Measurements from ENCODE around the gene CAMKK2. TPM values are rescaled to one million over a fixed set of nuclear protein-coding genes. Genes with fewer than 3 reads are reported as not detected.

The CAMKK2 gene
- total RNA-seq, 4 donors from 2014 or later, result 17.5 to 155 (median 47.7) TPM

GRCh38 chr12:121264135-121264534 is 32.4 kb downstream of the CAMKK2 start:
- no peak overlapping the region for H3K4me3 ChIP-seq
- 95% methylated on average over 8 of the region's 8 CpGs; no CpG with 5 or more reads in 1 of the 2 donors for WGBS, 2 donors (ENCODE audit: low coverage in 1 of 2)
- no peaks in the 10 kb centered on the region for H3K9me3 ChIP-seq
- H3K36me3 ChIP-seq, result peaks cover 0 to 50% (median 17%) of the 10 kb centered on the region in 4 donors
- in situ Hi-C loops (cut with MboI; ENCODE audit: low pct_ligation_motif_present in 1 of 4, low pct_unique_long_range_greater_than_20kb in 1 of 4, low sequenced_read_pairs in 3 of 4) (no loop called here), intact Hi-C loops (cut with DNase I; ENCODE audit: low total_unique reads) (no loop called here)
- no peak overlapping the region for H3K27ac ChIP-seq
- no peaks in the 10 kb centered on the region for H3K4me1 ChIP-seq
- TF ChIP-seq CTCF (IDR thresholded peaks at IDR 0.05) (no peak), POLR2A (IDR thresholded peaks at IDR 0.05) (no peak), POLR2AphosphoS5 (IDR thresholded peaks at IDR 0.05) (no peak), EP300 (IDR thresholded peaks at IDR 0.05; ENCODE audit: low read depth) (no peak)
- no peak for DNase-seq
- no peaks in the 10 kb centered on the region for H3K27me3 ChIP-seq

- Histone ChIP-seq H3K4me1 (no peaks in the 10 kb centered on the region), H3K27ac (no peak overlapping the region), H3K27me3 (no peaks in the 10 kb centered on the region), H3K4me3 (no peak overlapping the region), H3K36me3 (peaks cover 0 to 47% (median 17%) of the 10 kb centered on the region in 4 donors), H3K9me3 (no peaks in the 10 kb centered on the region)
- TF ChIP-seq CTCF (IDR thresholded peaks at IDR 0.05) (no peak), POLR2AphosphoS5 (IDR thresholded peaks at IDR 0.05) (no peak), EP300 (IDR thresholded peaks at IDR 0.05; ENCODE audit: low read depth) (no peak), POLR2A (IDR thresholded peaks at IDR 0.05) (no peak)
- no peak for DNase-seq
- 89 to 98% methylated on average over 7 to 10 of the region's 10 CpGs for WGBS, 2 donors (ENCODE audit: low coverage in 1 of 2)
- in situ Hi-C loops (cut with MboI; ENCODE audit: low pct_ligation_motif_present in 1 of 4, low pct_unique_long_range_greater_than_20kb in 1 of 4, low sequenced_read_pairs in 3 of 4) (no loop called here), intact Hi-C loops (cut with DNase I; ENCODE audit: low total_unique reads) (no loop called here)
These were observed 33.1 kb downstream of the CAMKK2 start for GRCh38 chr12:121263206-121263935.

- Histone ChIP-seq H3K4me1 (no peaks in the 10 kb centered on the region), H3K27ac (no peak overlapping the region), H3K27me3 (no peaks in the 10 kb centered on the region), H3K36me3 (peaks cover 0 to 39% (median 19%) of the 10 kb centered on the region in 4 donors), H3K9me3 (no peaks in the 10 kb centered on the region), H3K4me3 (no peak overlapping the region)
- DNase-seq, result no peak
- WGBS, 2 donors (ENCODE audit: low coverage in 1 of 2), result 99% methylated on average over 6 of the region's 6 CpGs; no CpG with 5 or more reads in 1 of the 2 donors
- intact Hi-C loops (cut with DNase I; ENCODE audit: low total_unique reads) (no loop called here), in situ Hi-C loops (cut with MboI; ENCODE audit: low pct_ligation_motif_present in 1 of 4, low pct_unique_long_range_greater_than_20kb in 1 of 4, low sequenced_read_pairs in 3 of 4) (no loop called here)
- TF ChIP-seq POLR2AphosphoS5 (IDR thresholded peaks at IDR 0.05) (no peak), CTCF (IDR thresholded peaks at IDR 0.05) (no peak), POLR2A (IDR thresholded peaks at IDR 0.05) (no peak), EP300 (IDR thresholded peaks at IDR 0.05; ENCODE audit: low read depth) (no peak)
These were observed 35.1 kb downstream of the CAMKK2 start for GRCh38 chr12:121261398-121261797.

- no peaks in the 10 kb centered on the region for H3K9me3 ChIP-seq
- in situ Hi-C loops (cut with MboI; ENCODE audit: low pct_ligation_motif_present in 1 of 4, low pct_unique_long_range_greater_than_20kb in 1 of 4, low sequenced_read_pairs in 3 of 4) (no loop called here), intact Hi-C loops (cut with DNase I; ENCODE audit: low total_unique reads) (no loop called here)
- TF ChIP-seq POLR2A (IDR thresholded peaks at IDR 0.05) (no peak), POLR2AphosphoS5 (IDR thresholded peaks at IDR 0.05) (no peak), EP300 (IDR thresholded peaks at IDR 0.05; ENCODE audit: low read depth) (no peak), CTCF (IDR thresholded peaks at IDR 0.05) (no peak)
- no peak overlapping the region for H3K27ac ChIP-seq
- no peaks in the 10 kb centered on the region for H3K27me3 ChIP-seq
- no peak for DNase-seq
- H3K4me1 ChIP-seq, result no peaks in the 10 kb centered on the region
- no peak overlapping the region for H3K4me3 ChIP-seq
- whole genome bisulfite sequencing, 2 donors (ENCODE audit: low coverage in 1 of 2), result 87% methylated on average over 7 of the region's 7 CpGs; no CpG with 5 or more reads in 1 of the 2 donors
- H3K36me3 ChIP-seq, result peaks cover 0 to 39% (median 19%) of the 10 kb centered on the region in 4 donors
These were observed 36.4 kb downstream of the CAMKK2 start for GRCh38 chr12:121260091-121260490.

Measured in transverse colon (tissue), 4 donors.